NB4 (cell line): ENCODE measurements around the gene HMGCS1.

Experiments used
- CTCF ChIP-seq: IDR thresholded peaks from one replicate; pipeline ENCODE4 v1.5.1; 2012; ENCODE audit warnings: low read depth, low read length
- MYC ChIP-seq: IDR thresholded peaks from 2 replicates; pipeline ENCODE4 v1.6.1; 2011; ENCODE audit warnings: low read depth, low read length
- POLR2A ChIP-seq: IDR thresholded peaks from 2 replicates; pipeline ENCODE4 v1.6.1; 2011; ENCODE audit warnings: mild to moderate bottlenecking; ENCODE audit not compliant: insufficient read length; ENCODE audit errors: extremely low read depth

- no peak for TF ChIP-seq CTCF
- TF ChIP-seq POLR2A, result no peak
- TF ChIP-seq MYC, result no peak
Measured at GRCh38 chr5:43353668-43354067, 40.5 kb upstream of the HMGCS1 start.
